Measurements from ENCODE around the gene ZNF425.
"Not testable (repeated sequence)": the region's sequence is repeated elsewhere in the genome, so short reads cannot be mapped to it uniquely, and the experiment has no call there.

Gene ZNF425

DNA sequence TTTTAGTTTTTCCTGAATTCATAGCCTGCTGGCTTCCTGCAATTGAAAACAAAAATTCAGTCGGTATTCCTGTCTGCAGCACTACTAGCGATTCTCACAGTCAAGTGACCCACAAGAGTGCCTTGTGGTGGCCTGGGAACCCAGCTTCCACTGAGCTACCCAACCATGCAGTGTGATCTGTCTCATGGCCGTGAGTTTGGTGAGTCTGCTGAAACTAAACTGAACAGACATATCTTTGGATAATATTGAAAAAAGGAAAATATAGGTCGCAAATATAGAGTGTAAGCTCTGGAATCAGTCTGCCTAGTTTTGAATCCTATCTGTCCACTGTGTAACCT is 53.7 kb downstream of the ZNF425 start:
- TF ChIP-seq, protein P1, sequence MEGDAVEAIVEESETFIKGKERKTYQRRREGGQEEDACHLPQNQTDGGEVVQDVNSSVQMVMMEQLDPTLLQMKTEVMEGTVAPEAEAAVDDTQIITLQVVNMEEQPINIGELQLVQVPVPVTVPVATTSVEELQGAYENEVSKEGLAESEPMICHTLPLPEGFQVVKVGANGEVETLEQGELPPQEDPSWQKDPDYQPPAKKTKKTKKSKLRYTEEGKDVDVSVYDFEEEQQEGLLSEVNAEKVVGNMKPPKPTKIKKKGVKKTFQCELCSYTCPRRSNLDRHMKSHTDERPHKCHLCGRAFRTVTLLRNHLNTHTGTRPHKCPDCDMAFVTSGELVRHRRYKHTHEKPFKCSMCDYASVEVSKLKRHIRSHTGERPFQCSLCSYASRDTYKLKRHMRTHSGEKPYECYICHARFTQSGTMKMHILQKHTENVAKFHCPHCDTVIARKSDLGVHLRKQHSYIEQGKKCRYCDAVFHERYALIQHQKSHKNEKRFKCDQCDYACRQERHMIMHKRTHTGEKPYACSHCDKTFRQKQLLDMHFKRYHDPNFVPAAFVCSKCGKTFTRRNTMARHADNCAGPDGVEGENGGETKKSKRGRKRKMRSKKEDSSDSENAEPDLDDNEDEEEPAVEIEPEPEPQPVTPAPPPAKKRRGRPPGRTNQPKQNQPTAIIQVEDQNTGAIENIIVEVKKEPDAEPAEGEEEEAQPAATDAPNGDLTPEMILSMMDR (IDR thresholded peaks at IDR 0.05; ENCODE audit: low read depth, low read length) = no peak
- no peak overlapping the region for H3K4me3 ChIP-seq (ENCODE audit: low read depth, low read length)

DNA sequence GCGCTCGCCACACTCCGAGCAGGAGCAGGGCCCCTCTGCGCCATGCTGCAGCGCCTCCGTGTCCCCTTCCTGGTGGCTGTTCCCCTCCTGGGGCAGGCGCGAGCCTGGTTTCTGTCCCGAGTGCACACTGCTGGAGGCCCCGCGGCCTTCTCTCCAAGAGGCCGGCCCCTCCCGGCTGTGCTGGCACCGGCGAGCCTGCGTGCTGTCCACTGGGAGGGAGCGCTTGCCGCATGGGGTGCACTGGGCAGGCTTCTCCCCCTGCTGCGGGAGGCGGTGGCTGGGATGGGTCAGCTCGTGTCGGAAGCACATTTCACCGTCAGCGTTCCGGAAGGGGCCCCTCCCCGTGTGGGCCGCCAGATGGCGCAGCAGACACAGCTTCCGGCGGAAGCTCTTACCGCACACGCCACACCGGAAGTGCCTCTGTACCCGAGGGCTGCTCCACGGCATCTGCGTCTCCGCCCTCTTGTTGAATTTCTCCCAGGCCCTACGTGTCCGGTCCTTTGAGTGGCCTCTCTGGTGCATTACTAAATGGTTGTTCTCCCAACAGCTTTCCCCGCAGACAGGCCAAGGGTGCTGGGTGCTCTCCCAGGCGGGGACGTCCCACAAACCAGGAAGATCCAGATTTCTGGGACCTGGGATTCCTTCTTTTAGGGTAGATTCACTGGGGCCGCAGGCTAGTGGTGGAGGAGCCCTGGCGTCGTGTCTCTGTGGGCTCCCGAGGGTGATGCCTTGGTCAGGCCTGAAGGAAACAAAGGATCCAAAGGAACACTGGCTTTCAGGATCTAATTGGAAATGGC is 54.3 kb downstream of the ZNF425 start:
- TF ChIP-seq, protein P1 (IDR thresholded peaks at IDR 0.05; ENCODE audit: low read depth, low read length) = no peak
- no peak overlapping the region for H3K4me3 ChIP-seq (ENCODE audit: low read depth, low read length)

DNA sequence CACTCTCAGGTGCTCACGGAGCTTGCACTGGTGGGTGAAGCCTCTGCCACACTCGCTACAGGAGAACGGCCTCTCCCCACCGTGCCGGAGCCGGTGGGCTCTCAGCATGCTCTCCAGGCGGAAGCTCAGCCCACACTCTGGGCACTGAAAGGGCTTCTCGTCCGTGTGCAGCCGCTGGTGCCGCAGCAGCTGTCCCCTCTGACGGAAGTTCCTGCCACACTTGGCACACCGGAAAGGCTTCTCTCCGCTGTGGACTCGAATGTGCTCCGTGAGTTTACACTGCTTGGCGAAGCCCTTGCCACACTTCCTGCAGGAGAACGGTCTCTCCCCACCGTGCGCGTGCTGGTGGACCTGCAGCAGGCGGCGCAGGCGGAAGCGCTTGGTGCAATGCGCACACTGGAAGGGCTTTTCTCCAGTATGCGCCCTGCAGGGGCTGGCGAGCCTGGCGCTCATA is 54.9 kb downstream of the ZNF425 start:
- no peak overlapping the region for H3K4me3 ChIP-seq (ENCODE audit: low read depth, low read length)
- TF ChIP-seq, protein P1 (IDR thresholded peaks at IDR 0.05; ENCODE audit: low read depth, low read length) = no peak

DNA sequence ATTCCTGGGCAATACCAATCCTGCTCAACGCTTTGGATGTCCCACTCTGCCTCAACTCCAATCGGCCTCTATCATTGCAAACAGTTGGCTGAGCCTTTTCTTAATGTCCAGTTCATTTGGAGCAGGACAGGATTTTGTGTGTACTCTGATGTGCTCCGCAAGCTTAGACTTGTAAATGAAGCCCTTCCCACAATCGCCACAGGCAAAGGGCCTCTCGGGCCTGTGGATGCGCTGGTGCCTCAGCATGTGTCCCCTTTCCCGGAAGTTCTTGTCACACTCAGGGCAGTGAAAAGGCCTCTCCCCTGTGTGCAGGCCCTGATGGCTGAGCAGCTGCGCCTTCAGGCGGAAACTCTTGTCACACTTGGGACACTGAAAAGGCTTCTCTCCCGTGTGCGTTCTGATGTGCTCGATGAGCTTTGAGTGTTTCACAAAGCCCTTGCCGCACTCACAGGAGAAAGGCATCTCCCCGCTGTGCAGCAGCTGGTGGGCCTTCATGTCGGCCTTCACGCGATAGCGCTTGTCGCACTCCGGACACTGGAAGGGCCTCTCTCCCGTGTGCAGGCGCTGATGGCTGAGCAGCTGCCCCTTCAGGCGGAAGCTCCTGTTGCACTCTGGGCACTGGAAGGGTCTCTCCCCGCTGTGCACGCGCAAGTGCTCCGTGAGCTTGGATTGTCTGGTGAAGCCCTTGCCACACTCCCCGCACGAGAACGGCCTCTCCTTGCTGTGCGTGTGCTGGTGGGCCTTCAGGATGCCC is 55.6 kb downstream of the ZNF425 start:
- H3K4me3 ChIP-seq (ENCODE audit: low read depth, low read length) = no peak overlapping the region
- TF ChIP-seq, protein P1 (IDR thresholded peaks at IDR 0.05; ENCODE audit: low read depth, low read length) = no peak

DNA sequence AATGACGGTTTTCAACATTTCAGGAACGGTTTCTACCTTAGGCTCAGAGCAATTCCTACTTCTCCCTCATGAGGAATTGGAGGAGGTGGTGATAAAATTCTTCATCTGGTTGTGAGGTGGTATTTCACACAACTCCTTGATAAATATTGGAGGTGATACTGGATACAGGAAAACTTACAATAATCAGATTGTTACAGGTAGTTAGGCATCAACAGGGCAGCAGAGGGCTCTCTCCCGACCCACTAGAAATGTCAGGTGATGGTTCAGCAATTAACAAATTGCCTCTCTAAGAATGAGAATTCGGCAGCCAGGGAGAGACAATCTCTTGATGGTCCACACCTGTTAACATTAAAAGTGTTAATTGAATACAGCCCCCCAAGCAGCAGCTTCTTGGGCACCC is 58.3 kb downstream of the ZNF425 start:
- TF ChIP-seq, protein P1 (IDR thresholded peaks at IDR 0.05; ENCODE audit: low read depth, low read length) = no peak
- H3K4me3 ChIP-seq (ENCODE audit: low read depth, low read length) = no peak overlapping the region

DNA sequence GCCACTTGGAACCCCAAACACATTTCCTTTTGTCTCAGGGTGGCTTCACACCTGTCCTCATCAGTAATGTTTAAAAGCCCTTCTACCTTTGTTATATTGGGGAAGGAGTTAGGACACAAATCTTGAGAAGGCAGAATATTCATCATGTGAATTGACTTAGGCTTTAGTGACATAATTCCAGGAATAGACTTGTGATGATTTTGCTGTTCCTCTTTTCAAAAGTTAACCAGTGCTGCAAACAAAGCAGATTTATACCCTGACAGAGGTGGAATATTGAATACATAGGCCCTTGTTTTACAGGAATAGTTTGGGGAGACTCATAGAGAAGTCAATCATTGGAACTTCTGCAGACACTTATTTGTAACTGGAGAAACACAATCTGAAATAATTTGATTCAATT is 62.6 kb downstream of the ZNF425 start:
- H3K4me3 ChIP-seq (ENCODE audit: low read depth, low read length) = no peak overlapping the region
- TF ChIP-seq, protein P1 (IDR thresholded peaks at IDR 0.05; ENCODE audit: low read depth, low read length) = no peak

DNA sequence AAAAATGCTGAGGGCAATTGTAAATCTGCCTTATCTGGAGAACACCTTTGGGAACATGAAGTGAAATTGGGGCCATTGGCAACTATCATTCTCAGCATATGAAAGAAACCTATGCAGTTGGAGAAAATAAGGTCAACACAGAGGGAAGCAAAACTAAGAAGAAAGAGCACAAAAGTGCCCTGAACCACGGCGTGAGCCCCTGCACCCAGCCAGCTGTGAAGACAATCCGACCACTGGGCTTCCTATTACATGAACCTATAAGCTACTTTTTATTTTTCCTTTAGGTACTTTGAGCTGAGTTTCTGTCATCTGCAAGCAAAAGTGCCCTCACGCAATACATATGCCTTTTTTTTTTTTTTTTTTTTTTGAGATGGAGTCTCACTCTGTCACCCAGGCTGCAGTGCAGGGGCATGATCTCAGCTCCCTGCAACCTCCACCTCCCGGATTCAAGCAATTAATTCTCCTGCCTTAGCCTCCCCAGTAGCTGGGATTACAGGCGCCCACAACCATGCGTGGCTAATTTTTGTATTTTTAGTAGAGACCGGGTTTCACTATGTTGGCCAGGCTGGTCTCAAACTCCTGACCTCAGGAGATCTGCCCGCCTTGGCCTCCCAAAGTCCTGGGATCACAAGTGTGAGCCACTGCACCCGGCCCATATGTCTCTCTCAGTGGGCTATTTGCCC is 63.8 kb downstream of the ZNF425 start:
- H3K4me3 ChIP-seq (ENCODE audit: low read depth, low read length) = not testable (repeated sequence)
